ENCODE results near the gene CDYL. TPM values are rescaled to one million over a fixed set of nuclear protein-coding genes. Genes with fewer than 3 reads are reported as not detected.

The CDYL gene
- total and polyA plus RNA-seq, 7 donors: 14.2 to 82.8 (median 37.9) TPM

DNA sequence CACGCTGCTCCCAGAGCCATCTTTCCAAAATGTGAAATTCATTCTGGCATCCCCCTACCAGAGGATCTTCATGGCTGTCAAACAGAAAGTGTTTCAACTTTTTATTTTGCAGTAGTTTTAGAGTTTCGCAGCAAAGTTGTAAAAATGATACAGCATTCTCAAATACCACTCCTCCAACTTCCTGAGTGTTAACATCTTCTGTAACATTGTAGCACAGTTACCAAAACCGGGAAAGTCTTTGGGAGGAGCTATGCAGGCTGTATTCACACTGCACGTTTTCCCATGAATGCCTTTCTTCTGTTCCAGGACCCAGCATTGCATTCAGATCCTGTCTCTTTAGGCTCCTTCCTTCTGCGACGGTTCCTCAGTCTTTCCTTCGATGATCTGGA lies 30.1 kb downstream of the CDYL start:
- intact Hi-C loops (cut with DNase I): no loop called here
- H3K9me3 ChIP-seq: no peaks in the 10 kb centered on the region
- H3K4me3 ChIP-seq: no peak overlapping the region
- no peak for DNase-seq
- no peaks in the 10 kb centered on the region for H3K36me3 ChIP-seq
- TF ChIP-seq POLR2A (IDR thresholded peaks at IDR 0.05) (no peak), POLR2AphosphoS5 (IDR thresholded peaks at IDR 0.05) (no peak), EP300 (IDR thresholded peaks at IDR 0.05) (no peak), CTCF (IDR thresholded peaks at IDR 0.05) (no peak)
- 56 to 67% methylated on average over 7 of the region's 7 CpGs for WGBS, 2 donors
- no peaks in the 10 kb centered on the region for H3K27me3 ChIP-seq
- H3K27ac ChIP-seq: no peak overlapping the region
- peaks cover 0 to 52% (median 39%) of the 10 kb centered on the region in 4 donors for H3K4me1 ChIP-seq

- Histone ChIP-seq H3K4me1 (peaks cover 0 to 57% (median 38%) of the 10 kb centered on the region in 4 donors), H3K27ac (no peak overlapping the region), H3K9me3 (no peaks in the 10 kb centered on the region), H3K27me3 (no peaks in the 10 kb centered on the region), H3K4me3 (no peak overlapping the region), H3K36me3 (no peaks in the 10 kb centered on the region)
- TF ChIP-seq EP300 (IDR thresholded peaks at IDR 0.05): no peak
- no peak for TF ChIP-seq CTCF (IDR thresholded peaks at IDR 0.05)
- no peak for TF ChIP-seq POLR2A (IDR thresholded peaks at IDR 0.05)
- TF ChIP-seq POLR2AphosphoS5 (IDR thresholded peaks at IDR 0.05): no peak
- WGBS, 2 donors: 80 to 83% methylated on average over 9 of the region's 9 CpGs
- intact Hi-C loops (cut with DNase I): no loop called here
- DNase-seq: no peak
These were observed 30.6 kb downstream of the CDYL start for GRCh38 chr6:4806791-4807190.

GRCh38 chr6:4808396-4808795 lies 32.2 kb downstream of the CDYL start:
- intact Hi-C loops (cut with DNase I): no loop called here
- Histone ChIP-seq H3K27ac (no peak overlapping the region), H3K9me3 (no peaks in the 10 kb centered on the region), H3K27me3 (no peaks in the 10 kb centered on the region), H3K4me1 (peaks cover 0 to 49% (median 29%) of the 10 kb centered on the region in 4 donors), H3K36me3 (no peaks in the 10 kb centered on the region), H3K4me3 (no peak overlapping the region)
- WGBS, 2 donors: 66 to 87% methylated on average over 6 of the region's 6 CpGs
- no peak for TF ChIP-seq POLR2A (IDR thresholded peaks at IDR 0.05)
- no peak for TF ChIP-seq CTCF (IDR thresholded peaks at IDR 0.05)
- TF ChIP-seq POLR2AphosphoS5 (IDR thresholded peaks at IDR 0.05): no peak
- no peak for TF ChIP-seq EP300 (IDR thresholded peaks at IDR 0.05)
- DNase-seq: no peak

DNA sequence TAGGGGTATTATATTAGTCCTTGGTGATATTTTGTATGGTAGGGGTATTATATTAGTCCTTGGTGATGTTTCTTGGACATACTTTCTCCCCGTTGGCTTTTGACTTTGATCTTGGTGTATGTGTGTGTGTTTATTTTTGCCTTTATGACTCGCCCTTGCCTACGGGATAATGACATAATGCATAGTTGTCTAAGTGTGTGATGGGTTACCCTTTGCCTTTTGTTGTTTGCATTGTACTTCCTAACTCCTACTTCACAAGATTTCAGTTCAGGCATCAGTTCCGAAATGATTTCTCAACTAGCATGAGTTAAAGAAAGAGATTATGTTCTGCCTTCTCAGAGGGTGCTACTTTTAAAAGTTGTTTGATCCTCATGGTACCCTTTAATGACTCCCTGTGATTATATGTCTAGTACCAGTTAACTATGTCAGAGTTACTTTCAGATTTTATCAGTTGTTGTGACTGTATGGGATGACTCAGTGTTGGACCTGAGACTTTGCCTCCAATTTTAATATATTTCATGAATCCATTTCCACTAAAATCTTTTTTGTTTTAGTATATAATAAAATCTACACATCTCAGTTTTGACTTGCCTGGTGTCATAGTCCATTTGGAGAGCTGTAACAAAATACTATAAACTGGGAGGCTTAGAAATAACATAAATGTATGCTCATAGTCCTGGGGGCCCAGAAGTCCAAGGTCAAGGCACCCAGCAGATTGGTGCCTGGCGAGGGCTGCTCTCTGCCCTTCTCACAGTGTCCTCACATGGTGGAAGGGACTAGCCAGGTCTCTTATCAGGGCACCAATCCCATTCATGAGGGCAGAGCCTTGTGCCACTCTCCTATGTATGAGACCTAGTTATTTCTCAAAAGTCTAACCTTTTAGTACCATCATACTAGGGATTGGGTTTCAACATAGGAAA lies 34.1 kb downstream of the CDYL start:
- no peaks in the 10 kb centered on the region for H3K9me3 ChIP-seq
- TF ChIP-seq POLR2AphosphoS5 (IDR thresholded peaks at IDR 0.05) (no peak), CTCF (IDR thresholded peaks at IDR 0.05) (no peak), EP300 (IDR thresholded peaks at IDR 0.05) (no peak), POLR2A (IDR thresholded peaks at IDR 0.05) (no peak)
- H3K36me3 ChIP-seq: no peaks in the 10 kb centered on the region
- H3K4me3 ChIP-seq: no peak overlapping the region
- WGBS, 2 donors: 16 to 66% methylated on average over 5 of the region's 5 CpGs
- DNase-seq: no peak
- H3K4me1 ChIP-seq: peaks cover 0 to 41% (median 23%) of the 10 kb centered on the region in 4 donors
- no peaks in the 10 kb centered on the region for H3K27me3 ChIP-seq
- intact Hi-C loops (cut with DNase I): no loop called here
- H3K27ac ChIP-seq: no peak overlapping the region
